ENCODE measurements around the gene TOX4.

The TOX4 gene

GRCh38 chr14:21525962-21526671, 49.1 kb downstream of the TOX4 start, which contains the start of gene SALL2:
Gene SALL2, minus strand, starts transcription at chr14:21526346. Its CDS starts 219 bp downstream, at chr14:21526127.
- TF ChIP-seq, protein P1, sequence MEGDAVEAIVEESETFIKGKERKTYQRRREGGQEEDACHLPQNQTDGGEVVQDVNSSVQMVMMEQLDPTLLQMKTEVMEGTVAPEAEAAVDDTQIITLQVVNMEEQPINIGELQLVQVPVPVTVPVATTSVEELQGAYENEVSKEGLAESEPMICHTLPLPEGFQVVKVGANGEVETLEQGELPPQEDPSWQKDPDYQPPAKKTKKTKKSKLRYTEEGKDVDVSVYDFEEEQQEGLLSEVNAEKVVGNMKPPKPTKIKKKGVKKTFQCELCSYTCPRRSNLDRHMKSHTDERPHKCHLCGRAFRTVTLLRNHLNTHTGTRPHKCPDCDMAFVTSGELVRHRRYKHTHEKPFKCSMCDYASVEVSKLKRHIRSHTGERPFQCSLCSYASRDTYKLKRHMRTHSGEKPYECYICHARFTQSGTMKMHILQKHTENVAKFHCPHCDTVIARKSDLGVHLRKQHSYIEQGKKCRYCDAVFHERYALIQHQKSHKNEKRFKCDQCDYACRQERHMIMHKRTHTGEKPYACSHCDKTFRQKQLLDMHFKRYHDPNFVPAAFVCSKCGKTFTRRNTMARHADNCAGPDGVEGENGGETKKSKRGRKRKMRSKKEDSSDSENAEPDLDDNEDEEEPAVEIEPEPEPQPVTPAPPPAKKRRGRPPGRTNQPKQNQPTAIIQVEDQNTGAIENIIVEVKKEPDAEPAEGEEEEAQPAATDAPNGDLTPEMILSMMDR (IDR thresholded peaks at IDR 0.05; ENCODE audit: borderline replicate concordance, insufficient read depth, low read depth, low read length) = no peak
- peak within 1 kb of the TSS; percentile 46 for H3K4me3 ChIP-seq (ENCODE audit: low read depth, low read length)

- H3K4me3 ChIP-seq (ENCODE audit: low read depth, low read length) = peak overlapping the region; percentile 46
- TF ChIP-seq, protein P1 (IDR thresholded peaks at IDR 0.05; ENCODE audit: borderline replicate concordance, insufficient read depth, low read depth, low read length) = no peak
These were observed 49.8 kb downstream of the TOX4 start for GRCh38 chr14:21526672-21527317.

DNA sequence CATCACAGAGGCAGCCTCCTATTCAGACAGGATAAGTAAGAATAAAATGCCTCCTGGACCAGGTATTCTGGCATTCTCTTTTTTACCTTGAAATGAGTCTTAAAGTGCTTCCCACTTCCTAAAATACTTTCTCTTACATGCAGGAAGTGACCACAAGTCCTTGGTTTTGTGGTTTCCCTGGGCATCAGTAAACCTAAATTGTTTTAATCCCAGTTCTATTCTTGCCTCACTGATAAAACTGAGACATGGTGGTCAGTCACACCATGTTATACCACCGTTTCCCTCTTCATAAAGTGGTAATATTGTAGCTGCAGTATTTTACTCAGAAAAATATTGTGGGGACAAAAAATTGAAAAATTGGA, 50.3 kb downstream of the TOX4 start:
- H3K4me3 ChIP-seq (ENCODE audit: low read depth, low read length) = no peak overlapping the region
- TF ChIP-seq, protein P1 (IDR thresholded peaks at IDR 0.05; ENCODE audit: borderline replicate concordance, insufficient read depth, low read depth, low read length) = no peak

- no peak overlapping the region for H3K4me3 ChIP-seq (ENCODE audit: low read depth, low read length)
- TF ChIP-seq, protein P1 (IDR thresholded peaks at IDR 0.05; ENCODE audit: borderline replicate concordance, insufficient read depth, low read depth, low read length) = no peak
These were observed 51.7 kb downstream of the TOX4 start for GRCh38 chr14:21528381-21529348.

GRCh38 chr14:21529515-21529914, 52.5 kb downstream of the TOX4 start:
- no peak overlapping the region for H3K4me3 ChIP-seq (ENCODE audit: low read depth, low read length)
- TF ChIP-seq, protein P1 (IDR thresholded peaks at IDR 0.05; ENCODE audit: borderline replicate concordance, insufficient read depth, low read depth, low read length) = no peak

DNA sequence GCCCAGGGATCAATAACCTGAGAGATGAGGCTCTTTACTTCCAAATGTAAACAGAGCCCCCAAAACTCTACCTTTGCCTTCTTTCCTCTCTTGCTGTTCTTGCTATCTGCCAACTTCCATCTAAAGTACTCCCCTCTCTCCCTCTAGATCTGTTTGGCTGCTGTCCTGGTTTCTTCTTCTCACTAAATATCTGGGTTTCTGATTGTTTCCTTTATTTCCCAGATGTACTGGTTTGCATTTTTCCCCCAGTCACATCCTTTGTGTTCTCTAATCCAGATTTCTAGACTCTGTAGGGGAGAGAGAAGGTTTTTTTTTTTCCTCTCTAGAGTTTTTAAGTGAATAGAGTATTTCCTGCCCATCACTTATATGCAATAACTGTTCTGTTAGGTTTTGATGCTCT, 56.3 kb downstream of the TOX4 start:
- H3K4me3 ChIP-seq (ENCODE audit: low read depth, low read length) = no peak overlapping the region
- TF ChIP-seq, protein P1 (IDR thresholded peaks at IDR 0.05; ENCODE audit: borderline replicate concordance, insufficient read depth, low read depth, low read length) = no peak

All from GM12875 (cell line).